ENCODE measurements around the gene SIRPB1. TPM values are rescaled to one million over a fixed set of nuclear protein-coding genes. Genes with fewer than 3 reads are reported as not detected.

The SIRPB1 gene
- polyA plus RNA-seq, 1 donor (not counting 4 experiments of a cell fraction or from before 2014, with no cell fraction given): not detected

DNA sequence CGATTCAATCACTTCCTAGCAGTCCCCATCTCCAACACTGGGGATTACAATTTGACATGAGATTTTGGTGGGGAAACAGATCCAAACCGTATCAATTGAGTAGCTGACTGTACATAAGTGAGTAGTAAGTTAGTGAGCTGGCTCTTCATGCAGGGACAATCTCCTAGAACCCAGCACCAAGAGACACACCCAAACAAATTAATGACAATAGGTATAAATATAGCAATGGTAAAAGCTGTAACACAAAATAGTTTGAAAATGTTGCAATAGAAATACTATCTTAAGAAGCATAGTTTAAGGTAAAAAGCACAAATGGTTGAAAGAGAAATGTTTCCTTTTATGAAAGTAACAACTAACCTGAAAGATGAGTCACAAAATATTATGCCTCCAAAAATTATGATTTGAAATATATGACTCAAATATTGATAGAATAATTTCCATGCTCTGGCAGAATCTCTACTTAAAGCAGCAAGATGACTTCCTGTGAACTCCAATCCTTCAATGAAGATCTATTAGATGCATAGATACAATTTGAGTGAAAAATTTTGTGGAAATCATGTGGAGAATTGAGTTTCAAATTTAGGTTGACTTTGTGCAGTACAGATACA is 5.4 kb upstream of the SIRPB1 start:
- DNase-seq (ENCODE audit: low read depth, low spot score) (no peak), FAIRE-seq (no peak)
- H3K4me2 ChIP-seq (ENCODE audit: control insufficient read depth, extremely low read depth, insufficient read depth, low read depth, low read length): no peak overlapping the region
- dilution Hi-C loops (cut with MboI; ENCODE audit: extremely low pct_ligation_motif_present, low sequenced_read_pairs): no loop called here
- H3K79me2 ChIP-seq (ENCODE audit: control insufficient read depth, insufficient read depth, low read length): no peaks in the 10 kb centered on the region
- H3K9me1 ChIP-seq (ENCODE audit: control insufficient read depth, extremely low read depth, insufficient read depth, low read length): no peaks in the 10 kb centered on the region
- H3K4me3 ChIP-seq (ENCODE audit: control insufficient read depth in 2 of 3, extremely low read depth in 1 of 3, insufficient read depth in 2 of 3, low read depth in 1 of 3, low read length in 3 of 3): no peak overlapping the region
- H2AFZ ChIP-seq (ENCODE audit: control insufficient read depth, low read length): no peak overlapping the region
- H3K27me3 ChIP-seq (ENCODE audit: control insufficient read depth, extremely low read depth, insufficient read depth, low read length): no peaks in the 10 kb centered on the region
- H3K36me3 ChIP-seq (ENCODE audit: control insufficient read depth in 2 of 2, extremely low read depth in 1 of 2, insufficient read depth in 2 of 2, low read length in 2 of 2): no peaks in the 10 kb centered on the region
- H3K4me1 ChIP-seq (ENCODE audit: control insufficient read depth, extremely low read depth, insufficient read depth, low read length): peaks cover 8% of the 10 kb centered on the region
- TF ChIP-seq, protein P1, sequence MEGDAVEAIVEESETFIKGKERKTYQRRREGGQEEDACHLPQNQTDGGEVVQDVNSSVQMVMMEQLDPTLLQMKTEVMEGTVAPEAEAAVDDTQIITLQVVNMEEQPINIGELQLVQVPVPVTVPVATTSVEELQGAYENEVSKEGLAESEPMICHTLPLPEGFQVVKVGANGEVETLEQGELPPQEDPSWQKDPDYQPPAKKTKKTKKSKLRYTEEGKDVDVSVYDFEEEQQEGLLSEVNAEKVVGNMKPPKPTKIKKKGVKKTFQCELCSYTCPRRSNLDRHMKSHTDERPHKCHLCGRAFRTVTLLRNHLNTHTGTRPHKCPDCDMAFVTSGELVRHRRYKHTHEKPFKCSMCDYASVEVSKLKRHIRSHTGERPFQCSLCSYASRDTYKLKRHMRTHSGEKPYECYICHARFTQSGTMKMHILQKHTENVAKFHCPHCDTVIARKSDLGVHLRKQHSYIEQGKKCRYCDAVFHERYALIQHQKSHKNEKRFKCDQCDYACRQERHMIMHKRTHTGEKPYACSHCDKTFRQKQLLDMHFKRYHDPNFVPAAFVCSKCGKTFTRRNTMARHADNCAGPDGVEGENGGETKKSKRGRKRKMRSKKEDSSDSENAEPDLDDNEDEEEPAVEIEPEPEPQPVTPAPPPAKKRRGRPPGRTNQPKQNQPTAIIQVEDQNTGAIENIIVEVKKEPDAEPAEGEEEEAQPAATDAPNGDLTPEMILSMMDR (optimal IDR thresholded peaks at IDR 0.05 in 1 of 3, IDR thresholded peaks at IDR 0.05 in 1 of 3, conservative IDR thresholded peaks at IDR 0.05 in 1 of 3; ENCODE audit: extremely low read depth in 1 of 3, insufficient read depth in 2 of 3, low read length in 3 of 3): no peak
- TF ChIP-seq EZH2 (IDR thresholded peaks at IDR 0.05; ENCODE audit: low read length): no peak
- H3K9me3 ChIP-seq (ENCODE audit: control insufficient read depth, low read depth, low read length): no peaks in the 10 kb centered on the region
- H3K9ac ChIP-seq (ENCODE audit: control insufficient read depth, extremely low read depth, insufficient read depth, low read length): no peak overlapping the region
- no peak overlapping the region for H3K27ac ChIP-seq (ENCODE audit: control insufficient read depth, insufficient read depth, low read length)
- no peaks in the 10 kb centered on the region for H4K20me1 ChIP-seq (ENCODE audit: control insufficient read depth, extremely low read depth, insufficient read depth, low read length)

DNA sequence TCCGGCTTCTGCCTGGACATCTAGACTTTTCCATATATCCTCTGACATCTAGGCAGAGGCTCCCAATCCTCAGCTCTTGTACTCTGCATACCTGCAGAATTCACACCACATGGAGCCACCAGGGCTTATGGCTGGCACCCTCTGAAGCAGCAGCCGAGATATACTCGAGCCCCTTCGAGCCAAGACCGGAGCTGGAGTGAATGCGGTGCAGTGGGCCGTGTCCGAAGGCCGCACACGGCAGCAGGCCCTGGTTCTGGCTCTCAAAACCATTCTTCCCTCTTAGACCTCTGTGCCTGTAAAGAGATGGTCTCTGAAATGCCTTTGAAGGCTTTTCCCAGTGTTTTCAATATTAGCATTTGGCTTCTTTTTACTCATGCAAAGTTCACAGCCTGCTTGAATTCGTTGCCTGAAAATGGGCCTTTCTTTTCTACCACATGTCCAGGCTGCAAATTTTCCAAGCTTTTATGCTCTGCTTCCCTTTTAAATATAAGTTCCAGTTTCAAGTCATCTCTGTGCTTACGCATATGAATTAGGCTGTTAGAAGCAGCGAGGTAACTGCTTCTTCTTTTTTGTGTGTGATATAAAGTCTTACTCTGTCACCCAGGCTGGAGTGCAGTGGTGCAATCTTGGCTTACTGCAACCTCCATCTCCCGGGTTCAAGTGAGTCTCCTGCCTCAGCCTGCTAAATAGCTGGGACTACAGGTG is 3.8 kb upstream of the SIRPB1 start:
- Histone ChIP-seq H3K27ac (ENCODE audit: control insufficient read depth, insufficient read depth, low read length) (no peak overlapping the region), H3K79me2 (ENCODE audit: control insufficient read depth, insufficient read depth, low read length) (no peaks in the 10 kb centered on the region), H3K4me1 (ENCODE audit: control insufficient read depth, extremely low read depth, insufficient read depth, low read length) (peaks cover 8% of the 10 kb centered on the region), H3K9me3 (ENCODE audit: control insufficient read depth, low read depth, low read length) (no peaks in the 10 kb centered on the region), H3K9ac (ENCODE audit: control insufficient read depth, extremely low read depth, insufficient read depth, low read length) (no peak overlapping the region), H3K27me3 (ENCODE audit: control insufficient read depth, extremely low read depth, insufficient read depth, low read length) (no peaks in the 10 kb centered on the region), H3K36me3 (ENCODE audit: control insufficient read depth in 2 of 2, extremely low read depth in 1 of 2, insufficient read depth in 2 of 2, low read length in 2 of 2) (no peaks in the 10 kb centered on the region), H2AFZ (ENCODE audit: control insufficient read depth, low read length) (no peak overlapping the region), H4K20me1 (ENCODE audit: control insufficient read depth, extremely low read depth, insufficient read depth, low read length) (no peaks in the 10 kb centered on the region), H3K4me3 (ENCODE audit: control insufficient read depth in 2 of 3, extremely low read depth in 1 of 3, insufficient read depth in 2 of 3, low read depth in 1 of 3, low read length in 3 of 3) (no peak overlapping the region), H3K9me1 (ENCODE audit: control insufficient read depth, extremely low read depth, insufficient read depth, low read length) (no peaks in the 10 kb centered on the region), H3K4me2 (ENCODE audit: control insufficient read depth, extremely low read depth, insufficient read depth, low read depth, low read length) (no peak overlapping the region)
- dilution Hi-C loops (cut with MboI; ENCODE audit: extremely low pct_ligation_motif_present, low sequenced_read_pairs): no loop called here
- TF ChIP-seq, protein P1 (optimal IDR thresholded peaks at IDR 0.05 in 1 of 3, IDR thresholded peaks at IDR 0.05 in 1 of 3, conservative IDR thresholded peaks at IDR 0.05 in 1 of 3; ENCODE audit: extremely low read depth in 1 of 3, insufficient read depth in 2 of 3, low read length in 3 of 3): no peak
- no peak for TF ChIP-seq EZH2 (IDR thresholded peaks at IDR 0.05; ENCODE audit: low read length)
- no peak for FAIRE-seq
- DNase-seq (ENCODE audit: low read depth, low spot score): no peak

Data from keratinocyte (primary cell).